ENCODE measurements around the gene PCDHB1. TPM values are rescaled to one million over a fixed set of nuclear protein-coding genes. Genes with fewer than 3 reads are reported as not detected.
"Not testable (repeated sequence)": the region's sequence is repeated elsewhere in the genome, so short reads cannot be mapped to it uniquely, and the experiment has no call there.

PCDHB1 gene
- total RNA-seq, 1 donor = not detected

GRCh38 chr5:141095263-141095641 lies 44.1 kb downstream of the PCDHB1 start:
- no peak overlapping the region for H3K4me3 ChIP-seq (ENCODE audit: low read depth, low read length)
- no peak for TF ChIP-seq CTCF (IDR thresholded peaks at IDR 0.05; ENCODE audit: insufficient read depth, low read depth, low read length)
- DNase-seq (ENCODE audit: low read depth) = no peak

- DNase-seq (ENCODE audit: low read depth); H3K4me3 ChIP-seq (ENCODE audit: low read depth, low read length): not testable (repeated sequence)
Measured at GRCh38 chr5:141096181-141096580, 45.0 kb downstream of the PCDHB1 start.

GRCh38 chr5:141096586-141096985 lies 45.4 kb downstream of the PCDHB1 start:
- not testable (repeated sequence) for DNase-seq (ENCODE audit: low read depth); H3K4me3 ChIP-seq (ENCODE audit: low read depth, low read length)

- no peak within 1 kb of the TSS for H3K4me3 ChIP-seq (ENCODE audit: low read depth, low read length)
- TF ChIP-seq CTCF (IDR thresholded peaks at IDR 0.05; ENCODE audit: insufficient read depth, low read depth, low read length) = peak; percentile 24
- peak; percentile 21 for DNase-seq (ENCODE audit: low read depth)
Measured at GRCh38 chr5:141100243-141100805, 49.1 kb downstream of the PCDHB1 start, which contains the start of gene PCDHB3. TSS of gene PCDHB3 (plus strand) at chr5:141100473. CDS start at chr5:141100650, 177 bp downstream.

- H3K4me3 ChIP-seq (ENCODE audit: low read depth, low read length) = no peak overlapping the region
- no peak for TF ChIP-seq CTCF (IDR thresholded peaks at IDR 0.05; ENCODE audit: insufficient read depth, low read depth, low read length)
- DNase-seq (ENCODE audit: low read depth) = no peak
Measured at GRCh38 chr5:141101059-141101458, 49.9 kb downstream of the PCDHB1 start.

- not testable (repeated sequence) for DNase-seq (ENCODE audit: low read depth); H3K4me3 ChIP-seq (ENCODE audit: low read depth, low read length)
Measured at GRCh38 chr5:141102070-141102469, 50.9 kb downstream of the PCDHB1 start.

- not testable (repeated sequence) for DNase-seq (ENCODE audit: low read depth); H3K4me3 ChIP-seq (ENCODE audit: low read depth, low read length)
Measured at GRCh38 chr5:141102471-141102870, 51.3 kb downstream of the PCDHB1 start.

- TF ChIP-seq CTCF (IDR thresholded peaks at IDR 0.05; ENCODE audit: insufficient read depth, low read depth, low read length) = no peak
- DNase-seq (ENCODE audit: low read depth) = no peak
- no peak overlapping the region for H3K4me3 ChIP-seq (ENCODE audit: low read depth, low read length)
Measured at GRCh38 chr5:141105350-141105749, 54.2 kb downstream of the PCDHB1 start.

Other genes with a start within 250 kb of the PCDHB1 start
- gene PCDHA4, start 244.3 kb upstream of the PCDHB1 start, total RNA-seq = 0.32 and 0.43 TPM in 2 replicates
- gene PCDHA5, start 229.8 kb upstream of the PCDHB1 start, total RNA-seq = under 0.01 TPM in 2 replicates
- gene PCDHA6, start 223.4 kb upstream of the PCDHB1 start, total RNA-seq = under 0.01 and 0.43 TPM in 2 replicates
- gene PCDHA7, start 217.1 kb upstream of the PCDHB1 start, total RNA-seq = 0.32 and 0.86 TPM in 2 replicates
- under 0.01 TPM in 2 replicates for gene PCDHA8, start 210.2 kb upstream of the PCDHB1 start, total RNA-seq
- under 0.01 TPM in 2 replicates for gene PCDHA9, start 203.0 kb upstream of the PCDHB1 start, total RNA-seq
- gene PCDHA10, start 195.5 kb upstream of the PCDHB1 start, total RNA-seq = under 0.01 TPM in 2 replicates
- gene PCDHA11, start 182.4 kb upstream of the PCDHB1 start, total RNA-seq = under 0.01 TPM in 2 replicates
- gene PCDHA12, start 176.1 kb upstream of the PCDHB1 start, total RNA-seq = under 0.01 TPM in 2 replicates
- under 0.01 TPM in 2 replicates for gene PCDHA13, start 169.2 kb upstream of the PCDHB1 start, total RNA-seq
- gene PCDHAC1, start 125.1 kb upstream of the PCDHB1 start, total RNA-seq = under 0.01 TPM in 2 replicates
- gene PCDHAC2, start 84.9 kb upstream of the PCDHB1 start, total RNA-seq = under 0.01 TPM in 2 replicates
- under 0.01 and 0.32 TPM in 2 replicates for gene PCDHB2, start 43.2 kb downstream of the PCDHB1 start, total RNA-seq
- 0.32 and 0.43 TPM in 2 replicates for gene PCDHB3, start 49.1 kb downstream of the PCDHB1 start, total RNA-seq
- gene PCDHB4, start 70.4 kb downstream of the PCDHB1 start, total RNA-seq = under 0.01 TPM in 2 replicates
- gene PCDHB5, start 83.8 kb downstream of the PCDHB1 start, total RNA-seq = under 0.01 and 0.32 TPM in 2 replicates
- under 0.01 TPM in 2 replicates for gene PCDHB6, start 98.7 kb downstream of the PCDHB1 start, total RNA-seq
- gene PCDHB7, start 121.3 kb downstream of the PCDHB1 start, total RNA-seq = under 0.01 and 0.43 TPM in 2 replicates
- under 0.01 TPM in 2 replicates for gene PCDHB8, start 126.4 kb downstream of the PCDHB1 start, total RNA-seq
- gene PCDHB16, start 131.0 kb downstream of the PCDHB1 start, total RNA-seq = under 0.01 and 0.32 TPM in 2 replicates
- gene PCDHB9, start 135.8 kb downstream of the PCDHB1 start, total RNA-seq = under 0.01 and 0.64 TPM in 2 replicates
- gene PCDHB10, start 141.0 kb downstream of the PCDHB1 start, total RNA-seq = under 0.01 and 0.32 TPM in 2 replicates
- gene PCDHB11, start 148.3 kb downstream of the PCDHB1 start, total RNA-seq = 0.32 TPM in 1 of 2 replicates, not detected in the other
- gene PCDHB12, start 157.3 kb downstream of the PCDHB1 start, total RNA-seq = under 0.01 TPM in 1 of 2 replicates, not detected in the other
- gene PCDHB13, start 162.5 kb downstream of the PCDHB1 start, total RNA-seq = under 0.01 and 0.32 TPM in 2 replicates
- gene PCDHB14, start 172.0 kb downstream of the PCDHB1 start, total RNA-seq = 0.32 and 0.43 TPM in 2 replicates
- gene PCDHB15, start 194.0 kb downstream of the PCDHB1 start, total RNA-seq = under 0.01 TPM in 2 replicates

Data from fibroblast of villous mesenchyme (primary cell).